HL-60 (cell line): ENCODE measurements around the gene MEF2C.

Experiments used
- CTCF ChIP-seq: IDR thresholded peaks from one replicate; pipeline ENCODE4 v1.5.1; 2011; ENCODE audit warnings: low read length, control low read depth, inconsistent platforms; ENCODE audit not compliant: insufficient read depth
- POLR2AphosphoS5 ChIP-seq: IDR thresholded peaks from 2 replicates; pipeline ENCODE4 v1.6.1; 2012; ENCODE audit warnings: low read depth

GRCh38 chr5:88690409-88691229 is 192.4 kb downstream of the MEF2C start:
- TF ChIP-seq CTCF (peak; percentile 57), POLR2AphosphoS5 (no peak)
